Panc1 (cell line): Measurements from ENCODE around the gene SCAMP3. TPM values are rescaled to one million over a fixed set of nuclear protein-coding genes. Genes with fewer than 3 reads are reported as not detected.

Source experiments
- ATAC-seq: fragments of 200-7000 bp; cut with Tn5 transposase; 2 replicates; pipeline ENCODE4 v1.9.1; 2020; ENCODE audit warnings: mild to moderate bottlenecking, moderate library complexity
- BruUV-seq: library from RNA; stranded (reverse); fragments of 400-500 nt; replicated peaks from 2 replicates; lab custom pipeline; 2021; lab: Mats Ljungman, UMichigan
- CTCF ChIA-PET: fragments of 300-600 bp; sonication (Branson Sonifier 250); formaldehyde crosslinking; loops from one replicate; lab custom pipeline; 2022; ENCODE audit warnings: antibody characterized with exemption; lab: Charles Lee
- POLR2A ChIA-PET: fragments of 300-600 bp; sonication (Branson Sonifier 250); formaldehyde crosslinking; loops from one replicate; lab custom pipeline; 2022; ENCODE audit warnings: antibody characterized with exemption; lab: Charles Lee
- DNase-seq: peaks from one replicate; pipeline ENCODE4 v3.0.0-alpha.2; 2010; ENCODE audit warnings: low read depth, low spot score
- H3K27ac ChIP-seq: 2 replicates; pipeline ENCODE4 v1.5.1; 2011; ENCODE audit warnings: mild to moderate bottlenecking, low read length, inconsistent platforms
- H3K27me3 ChIP-seq: fragments of 200-500 bp; sonication (Bioruptor generic); 2 replicates; pipeline ENCODE4 v1.6.0; 2014; ENCODE audit warnings: low read length, inconsistent platforms; ENCODE audit not compliant: control insufficient read depth, insufficient read depth
- H3K36me3 ChIP-seq: fragments of 200-500 bp; sonication (Bioruptor generic); 2 replicates; pipeline ENCODE4 v1.5.1; 2014; ENCODE audit warnings: inconsistent platforms, mild to moderate bottlenecking, low read length, moderate library complexity; ENCODE audit not compliant: control insufficient read depth, insufficient read depth
- H3K4me1 ChIP-seq: 2 replicates; pipeline ENCODE4 v1.5.1; 2011; ENCODE audit warnings: inconsistent platforms, mild to moderate bottlenecking, low read length, moderate library complexity; ENCODE audit not compliant: control insufficient read depth, insufficient read depth
- H3K4me3 ChIP-seq, 2 experiments: 2 replicates each; pipeline ENCODE4 v1.5.1; 2011 to 2012; ENCODE audit warnings: low read depth in 2 of 2, low read length in 2 of 2, mild to moderate bottlenecking in 2 of 2, inconsistent platforms in 1 of 2, moderate library complexity in 1 of 2
- H3K9me3 ChIP-seq: fragments of 200-500 bp; sonication (Bioruptor generic); 2 replicates; pipeline ENCODE4 v1.5.1; 2014; ENCODE audit warnings: low read depth, mild to moderate bottlenecking, inconsistent platforms, low read length, moderate library complexity; ENCODE audit not compliant: control insufficient read depth, insufficient read depth
- POLR2AphosphoS5 ChIP-seq: IDR thresholded peaks from 2 replicates; pipeline ENCODE4 v1.6.1; 2012; ENCODE audit warnings: mild to moderate bottlenecking, low read depth, low read length, moderate library complexity
- SIN3A ChIP-seq: IDR thresholded peaks from 2 replicates; pipeline ENCODE4 v1.6.1; 2012; ENCODE audit warnings: low read depth, mild to moderate bottlenecking, low read length, moderate library complexity, borderline replicate concordance; ENCODE audit not compliant: insufficient read depth
- TCF7L2 ChIP-seq: IDR thresholded peaks from 2 replicates; pipeline ENCODE4 v1.6.1; 2011; ENCODE audit warnings: mild to moderate bottlenecking, low read depth, low read length, inconsistent platforms
- in situ Hi-C: cut with HindIII; loops from 2 replicates; pipeline ENCODE4 v1.10.0; 2016; ENCODE audit warnings: low sequenced_read_pairs, low pct_unique_long_range_greater_than_20kb
- intact Hi-C: fragments of 100-400 bp; cut with micrococcal nuclease; formaldehyde crosslinking; loops from one replicate; pipeline ENCODE4 v1.10.0; 2022; ENCODE audit not compliant: unreplicated experiment
- total RNA-seq: library from RNA; stranded (reverse); gene quantifications from one replicate; pipeline ENCODE4 v1.2.1, GENCODE V29; 2021; ENCODE audit not compliant: unreplicated experiment
- TF ChIP-seq, protein P1 (sequence below), 2 experiments: IDR thresholded peaks; 2 replicates each; pipeline ENCODE4 v1.6.1; 2011 to 2012; ENCODE audit warnings: low read depth in 2 of 2, control low read depth in 1 of 2, low read length in 1 of 2, mild to moderate bottlenecking in 1 of 2, moderate library complexity in 1 of 2; ENCODE audit not compliant: insufficient read depth in 1 of 2
- TF ChIP-seq, protein P2 (sequence below): fragments of 450-650 bp; IDR thresholded peaks from 2 replicates; pipeline ENCODE4 v1.5.1; 2017; ENCODE audit warnings: mild to moderate bottlenecking

SCAMP3 gene
- total RNA-seq, 1 experiment from 2014 or later = 200 TPM

DNA sequence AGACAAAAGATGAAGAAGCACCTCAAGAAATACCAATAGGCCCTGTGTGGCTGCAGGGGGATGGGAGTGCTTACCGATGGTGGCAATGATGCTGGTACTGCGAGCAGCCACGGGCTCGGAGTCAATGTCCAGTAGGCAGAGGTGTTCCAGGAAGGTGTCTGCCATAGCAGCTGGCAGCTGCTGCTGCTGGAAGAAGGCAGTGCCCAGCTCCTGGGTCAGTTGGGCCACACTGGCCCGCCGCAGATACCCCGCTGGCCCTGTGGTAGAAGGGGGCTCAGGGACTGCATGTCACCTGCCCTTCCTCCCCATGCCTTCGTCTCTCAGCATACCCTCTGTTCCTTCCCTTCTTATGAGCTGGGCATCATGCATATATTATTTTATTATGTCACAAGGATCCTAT lies 37.9 kb upstream of the SCAMP3 start:
- no peak overlapping the region for H3K4me3 ChIP-seq
- no peaks in the 10 kb centered on the region for H3K27me3 ChIP-seq
- no peak overlapping the region for H3K27ac ChIP-seq
- intact Hi-C loops (no loop called here), in situ Hi-C loops (no loop called here)
- TF ChIP-seq POLR2AphosphoS5 = no peak
- TF ChIP-seq, protein P1, sequence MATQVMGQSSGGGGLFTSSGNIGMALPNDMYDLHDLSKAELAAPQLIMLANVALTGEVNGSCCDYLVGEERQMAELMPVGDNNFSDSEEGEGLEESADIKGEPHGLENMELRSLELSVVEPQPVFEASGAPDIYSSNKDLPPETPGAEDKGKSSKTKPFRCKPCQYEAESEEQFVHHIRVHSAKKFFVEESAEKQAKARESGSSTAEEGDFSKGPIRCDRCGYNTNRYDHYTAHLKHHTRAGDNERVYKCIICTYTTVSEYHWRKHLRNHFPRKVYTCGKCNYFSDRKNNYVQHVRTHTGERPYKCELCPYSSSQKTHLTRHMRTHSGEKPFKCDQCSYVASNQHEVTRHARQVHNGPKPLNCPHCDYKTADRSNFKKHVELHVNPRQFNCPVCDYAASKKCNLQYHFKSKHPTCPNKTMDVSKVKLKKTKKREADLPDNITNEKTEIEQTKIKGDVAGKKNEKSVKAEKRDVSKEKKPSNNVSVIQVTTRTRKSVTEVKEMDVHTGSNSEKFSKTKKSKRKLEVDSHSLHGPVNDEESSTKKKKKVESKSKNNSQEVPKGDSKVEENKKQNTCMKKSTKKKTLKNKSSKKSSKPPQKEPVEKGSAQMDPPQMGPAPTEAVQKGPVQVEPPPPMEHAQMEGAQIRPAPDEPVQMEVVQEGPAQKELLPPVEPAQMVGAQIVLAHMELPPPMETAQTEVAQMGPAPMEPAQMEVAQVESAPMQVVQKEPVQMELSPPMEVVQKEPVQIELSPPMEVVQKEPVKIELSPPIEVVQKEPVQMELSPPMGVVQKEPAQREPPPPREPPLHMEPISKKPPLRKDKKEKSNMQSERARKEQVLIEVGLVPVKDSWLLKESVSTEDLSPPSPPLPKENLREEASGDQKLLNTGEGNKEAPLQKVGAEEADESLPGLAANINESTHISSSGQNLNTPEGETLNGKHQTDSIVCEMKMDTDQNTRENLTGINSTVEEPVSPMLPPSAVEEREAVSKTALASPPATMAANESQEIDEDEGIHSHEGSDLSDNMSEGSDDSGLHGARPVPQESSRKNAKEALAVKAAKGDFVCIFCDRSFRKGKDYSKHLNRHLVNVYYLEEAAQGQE (IDR thresholded peaks at IDR 0.05; ENCODE audit: insufficient read depth in 1 of 2, low read depth in 2 of 2, low read length in 1 of 2) = no peak
- TF ChIP-seq, protein P2, sequence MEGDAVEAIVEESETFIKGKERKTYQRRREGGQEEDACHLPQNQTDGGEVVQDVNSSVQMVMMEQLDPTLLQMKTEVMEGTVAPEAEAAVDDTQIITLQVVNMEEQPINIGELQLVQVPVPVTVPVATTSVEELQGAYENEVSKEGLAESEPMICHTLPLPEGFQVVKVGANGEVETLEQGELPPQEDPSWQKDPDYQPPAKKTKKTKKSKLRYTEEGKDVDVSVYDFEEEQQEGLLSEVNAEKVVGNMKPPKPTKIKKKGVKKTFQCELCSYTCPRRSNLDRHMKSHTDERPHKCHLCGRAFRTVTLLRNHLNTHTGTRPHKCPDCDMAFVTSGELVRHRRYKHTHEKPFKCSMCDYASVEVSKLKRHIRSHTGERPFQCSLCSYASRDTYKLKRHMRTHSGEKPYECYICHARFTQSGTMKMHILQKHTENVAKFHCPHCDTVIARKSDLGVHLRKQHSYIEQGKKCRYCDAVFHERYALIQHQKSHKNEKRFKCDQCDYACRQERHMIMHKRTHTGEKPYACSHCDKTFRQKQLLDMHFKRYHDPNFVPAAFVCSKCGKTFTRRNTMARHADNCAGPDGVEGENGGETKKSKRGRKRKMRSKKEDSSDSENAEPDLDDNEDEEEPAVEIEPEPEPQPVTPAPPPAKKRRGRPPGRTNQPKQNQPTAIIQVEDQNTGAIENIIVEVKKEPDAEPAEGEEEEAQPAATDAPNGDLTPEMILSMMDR = no peak
- no peak for TF ChIP-seq TCF7L2
- TF ChIP-seq SIN3A = no peak
- no peaks in the 10 kb centered on the region for H3K4me1 ChIP-seq
- CTCF ChIA-PET = interaction anchor here (1.0 kb wide), 1 partner anchor 49 kb away, joined by 3 read pairs; no protein-coding TSS in a partner anchor
- ATAC-seq (no peak), DNase-seq (no peak)
- no peaks in the 10 kb centered on the region for H3K36me3 ChIP-seq
- no TSS peak for BruUV-seq
- POLR2A ChIA-PET = interaction anchor here (1.1 kb wide), 1 partner anchor 27 kb away, joined by 4 read pairs; the partner anchor contains the start of gene CLK2
- H3K9me3 ChIP-seq = no peaks in the 10 kb centered on the region

DNA sequence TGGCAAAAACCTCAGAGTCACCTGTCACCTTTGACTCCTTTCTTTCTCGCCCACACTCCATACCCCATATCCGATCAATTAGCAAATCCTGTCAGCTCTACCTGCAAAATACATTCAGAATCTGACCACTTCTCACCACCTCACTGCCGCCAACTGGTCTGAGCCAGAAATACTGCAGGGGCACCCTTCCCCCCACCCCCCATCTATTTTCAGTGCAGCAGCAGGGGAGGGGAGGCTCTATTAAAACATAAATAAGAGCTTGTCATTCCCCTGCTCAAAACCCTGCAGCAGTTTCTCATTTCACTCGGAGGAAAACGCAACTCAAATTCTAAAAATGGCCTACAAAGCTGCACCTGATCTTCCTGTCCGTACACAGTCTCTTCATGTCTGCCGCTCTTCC lies 35.2 kb upstream of the SCAMP3 start:
- intact Hi-C loops = no loop called here
- Histone ChIP-seq H3K27ac (no peak overlapping the region), H3K4me3 (no peak overlapping the region), H3K27me3 (no peaks in the 10 kb centered on the region), H3K36me3 (no peaks in the 10 kb centered on the region), H3K9me3 (no peaks in the 10 kb centered on the region), H3K4me1 (no peaks in the 10 kb centered on the region)
- ChIA-PET CTCF (no interaction called here), POLR2A (interaction anchor here (1.2 kb wide), 1 partner anchor 11 kb away, joined by 3 read pairs; no protein-coding TSS in a partner anchor)
- no peak for TF ChIP-seq POLR2AphosphoS5
- TF ChIP-seq, protein P1 (IDR thresholded peaks at IDR 0.05; ENCODE audit: insufficient read depth in 1 of 2, low read depth in 2 of 2, low read length in 1 of 2) = no peak
- no peak for TF ChIP-seq SIN3A
- TF ChIP-seq, protein P2 = no peak
- no peak for TF ChIP-seq TCF7L2
- ATAC-seq (no peak), DNase-seq (no peak)
- in situ Hi-C loops = no loop called here
- BruUV-seq = no TSS peak
